AG09319 (cell line): ENCODE measurements around the gene ETHE1.

Experiments used
- DNase-seq: peaks from one replicate; pipeline ENCODE4 v3.0.0-alpha.2; 2010; ENCODE audit warnings: low read depth; ENCODE audit errors: extremely low read depth
- CTCF ChIP-seq: IDR thresholded peaks from 2 replicates; pipeline ENCODE4 v1.5.1; 2011; ENCODE audit warnings: low read depth, mild to moderate bottlenecking, inconsistent platforms, low read length, moderate library complexity

The ETHE1 gene

GRCh38 chr19:43498233-43498842 is 28.7 kb downstream of the ETHE1 start:
- no peak for TF ChIP-seq CTCF
- DNase-seq: no peak

- no peak for TF ChIP-seq CTCF
- DNase-seq: no peak
Measured at GRCh38 chr19:43496960-43497359, 30.0 kb downstream of the ETHE1 start.

GRCh38 chr19:43495082-43495481 is 31.9 kb downstream of the ETHE1 start:
- no peak for TF ChIP-seq CTCF
- no peak for DNase-seq

- no peak for TF ChIP-seq CTCF
- no peak for DNase-seq
Measured at GRCh38 chr19:43490759-43491158, 36.2 kb downstream of the ETHE1 start.

- DNase-seq: no peak
- TF ChIP-seq CTCF: no peak
Measured at GRCh38 chr19:43489979-43490599, 36.9 kb downstream of the ETHE1 start.

- no peak for TF ChIP-seq CTCF
- no peak for DNase-seq
Measured at GRCh38 chr19:43489310-43489709, 37.7 kb downstream of the ETHE1 start.

GRCh38 chr19:43488179-43488578 is 38.8 kb downstream of the ETHE1 start:
- DNase-seq: no peak

More at GRCh38 chr19:43488179-43488578, 38.8 kb downstream of the ETHE1 start:
- TF ChIP-seq CTCF: no peak
